Stimulated activated CD4-positive, alpha-beta T cell treated with anti-CD3 and anti-CD28 coated beads, Interleukin-15, amount 100 ng/mL, for 24 hours (primary cell): ENCODE measurements around the gene PERM1.
A peak's percentile ranks its signal among the peaks of the same experiment; 100 is the strongest.

Experiments
- DNase-seq: peaks from one replicate; pipeline ENCODE4 v3.0.0-alpha.2; 2020

The PERM1 gene

DNA sequence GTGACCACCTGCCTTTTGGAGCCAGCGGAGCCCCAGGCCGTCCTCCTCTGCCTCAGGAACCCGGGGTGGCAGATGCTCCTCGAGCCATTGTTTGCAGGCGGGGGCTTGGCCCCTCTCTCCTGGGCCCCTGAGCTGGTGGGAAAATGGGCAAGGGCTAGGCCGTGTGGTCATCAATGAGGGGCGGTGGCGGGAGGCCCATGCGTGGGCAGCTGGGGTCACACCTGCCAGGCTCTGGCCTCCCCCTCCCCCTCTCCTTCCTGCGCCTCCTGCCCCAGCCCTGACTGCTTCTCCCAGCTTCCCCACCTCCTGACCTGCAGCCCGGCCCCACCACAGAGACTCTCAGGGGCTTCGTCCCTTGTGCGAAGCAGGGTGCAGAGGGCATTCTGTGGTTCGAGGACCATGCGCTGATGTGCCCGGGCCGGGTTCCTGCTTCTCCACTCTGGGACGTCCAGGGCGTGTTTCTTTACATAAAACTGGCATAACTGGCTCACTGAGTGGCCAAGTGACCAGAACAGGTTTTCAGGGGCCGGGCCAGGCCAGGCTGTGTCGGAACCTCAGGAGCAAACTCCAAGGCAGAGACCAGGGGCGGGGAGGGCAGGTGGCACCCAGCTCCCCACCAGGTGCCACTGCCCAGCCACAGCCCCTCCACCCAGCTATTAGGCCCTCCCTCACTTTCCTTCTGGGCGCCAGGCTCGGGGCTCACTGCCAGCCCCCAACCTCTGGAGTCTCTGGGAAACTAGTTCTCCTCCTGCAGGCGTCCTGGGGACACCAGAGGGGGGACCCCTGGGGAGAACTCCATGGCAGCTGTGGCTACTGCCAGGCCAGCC, 48.9 kb downstream of the PERM1 start:
- DNase-seq = no peak

DNA sequence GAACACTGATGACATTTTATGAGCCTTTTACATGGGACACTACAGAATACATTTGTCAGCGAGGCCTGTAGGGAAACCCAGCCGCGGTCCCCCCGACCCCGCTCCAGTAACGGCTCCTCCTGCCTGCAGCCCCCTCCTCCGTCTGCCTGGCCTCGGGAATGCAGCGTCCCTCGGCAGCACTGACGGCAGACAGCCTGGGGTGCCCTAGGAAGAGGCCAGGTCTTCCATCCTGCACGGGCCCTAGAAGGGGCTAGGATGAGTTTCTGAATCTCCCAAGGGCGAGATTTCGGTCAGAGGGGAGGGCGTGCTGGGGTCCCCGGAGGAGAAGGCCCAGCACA, 49.8 kb downstream of the PERM1 start:
- no peak for DNase-seq

DNA sequence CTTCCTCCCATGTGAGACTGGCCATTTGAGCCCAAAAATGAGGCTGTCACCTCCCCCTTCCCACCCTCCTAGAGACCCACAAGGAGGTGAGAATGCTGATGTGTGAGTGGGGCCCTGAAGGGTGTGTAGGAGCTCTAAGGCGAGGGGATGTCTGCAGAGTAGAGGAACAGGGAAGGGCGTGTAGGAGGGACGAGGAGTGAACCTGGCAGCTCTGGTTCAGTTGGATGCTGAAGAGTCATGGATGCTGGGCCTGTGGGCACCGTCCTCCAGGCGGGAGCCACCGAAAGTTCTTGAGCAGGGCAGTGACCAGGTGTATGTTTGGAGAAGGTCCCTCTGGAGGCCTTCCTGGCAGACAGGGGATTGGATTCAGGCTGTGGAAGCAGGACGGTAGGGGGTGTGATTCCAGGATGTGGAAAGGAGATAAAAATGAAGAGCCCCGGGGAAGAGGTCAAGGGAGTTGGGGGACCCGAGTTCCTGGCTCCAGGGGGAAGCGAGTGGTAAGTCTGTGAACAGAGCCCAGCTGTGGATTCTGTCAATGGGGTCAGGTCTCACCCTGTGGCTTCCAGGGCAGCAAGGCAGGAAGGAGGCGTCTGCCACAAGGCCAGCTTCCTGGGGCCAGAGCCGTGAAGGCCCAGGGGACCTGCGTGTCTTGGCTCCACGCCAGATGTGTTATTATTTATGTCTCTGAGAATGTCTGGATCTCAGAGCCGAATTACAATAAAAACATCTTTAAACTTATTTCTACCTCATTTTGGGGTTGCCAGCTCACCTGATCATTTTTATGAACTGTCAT, 50.3 kb downstream of the PERM1 start:
- no peak for DNase-seq

DNA sequence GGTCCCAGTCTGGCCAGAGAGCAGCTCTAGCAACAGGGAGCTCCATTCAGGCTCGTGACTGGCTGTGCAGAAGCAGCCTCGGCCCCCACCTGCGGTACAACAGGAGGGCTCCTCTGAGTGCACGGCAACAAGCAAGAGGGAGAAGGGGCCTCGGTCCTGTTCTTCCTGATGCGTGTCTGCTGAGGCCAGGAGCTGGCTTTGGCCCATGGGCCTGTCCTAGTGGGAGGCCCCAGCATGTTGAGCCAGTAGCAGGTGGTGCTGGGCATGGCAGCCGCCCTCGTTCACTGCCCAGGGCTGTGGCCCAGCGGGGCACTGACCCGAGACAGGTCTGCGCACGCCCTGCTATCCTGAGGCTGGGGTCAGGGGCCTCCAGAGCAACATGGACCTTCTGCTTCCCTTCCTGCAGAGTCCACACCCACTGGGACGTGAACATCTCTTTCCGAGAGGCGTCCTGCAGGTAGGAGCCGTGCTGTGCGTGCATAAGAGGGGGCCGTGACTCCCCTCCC, 51.2 kb downstream of the PERM1 start:
- no peak for DNase-seq

GRCh38 chr1:929712-930632, 51.9 kb downstream of the PERM1 start:
- DNase-seq = no peak

DNA sequence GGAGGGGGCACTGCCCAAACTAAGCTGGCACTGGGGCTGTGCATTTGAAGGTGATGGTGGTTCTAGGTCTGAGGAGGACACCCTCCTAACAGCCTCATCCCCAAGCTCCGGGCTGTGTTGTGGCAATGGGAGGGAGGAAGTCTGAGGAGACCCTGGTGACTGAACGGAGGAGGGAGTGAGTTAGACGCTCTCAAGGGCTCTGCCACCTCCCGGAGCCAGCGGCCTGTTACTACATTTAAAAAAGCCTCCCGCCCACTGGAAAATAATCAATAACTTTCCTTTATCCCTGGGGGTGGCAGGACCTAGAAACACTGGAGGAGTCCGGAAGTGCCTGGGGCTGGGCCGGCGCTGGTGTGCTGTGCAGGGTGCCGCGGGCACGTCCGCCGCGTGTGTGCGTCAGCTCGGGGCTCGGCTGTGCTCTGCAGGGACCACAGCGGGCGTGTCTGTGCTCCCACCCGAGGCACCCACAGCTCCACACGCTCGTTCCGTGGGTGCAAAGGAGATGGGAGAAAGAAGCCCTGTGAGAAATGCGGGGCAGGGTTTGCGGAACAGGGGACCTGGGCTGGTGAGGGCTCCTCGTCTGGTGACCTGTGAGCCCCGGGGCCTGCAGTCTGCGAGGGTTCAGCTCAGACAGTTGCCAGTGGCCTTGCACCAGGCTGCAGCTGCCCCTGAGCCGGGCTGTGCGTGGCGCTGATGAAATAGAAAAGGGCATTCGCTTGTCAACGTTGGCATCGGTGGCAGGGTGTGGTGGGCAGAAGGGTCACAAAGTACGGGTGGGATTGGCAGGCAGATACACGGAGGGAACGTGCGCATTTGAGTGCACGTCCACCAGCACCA, 52.9 kb downstream of the PERM1 start:
- no peak for DNase-seq

GRCh38 chr1:927748-928147, 54.1 kb downstream of the PERM1 start:
- no peak for DNase-seq

DNA sequence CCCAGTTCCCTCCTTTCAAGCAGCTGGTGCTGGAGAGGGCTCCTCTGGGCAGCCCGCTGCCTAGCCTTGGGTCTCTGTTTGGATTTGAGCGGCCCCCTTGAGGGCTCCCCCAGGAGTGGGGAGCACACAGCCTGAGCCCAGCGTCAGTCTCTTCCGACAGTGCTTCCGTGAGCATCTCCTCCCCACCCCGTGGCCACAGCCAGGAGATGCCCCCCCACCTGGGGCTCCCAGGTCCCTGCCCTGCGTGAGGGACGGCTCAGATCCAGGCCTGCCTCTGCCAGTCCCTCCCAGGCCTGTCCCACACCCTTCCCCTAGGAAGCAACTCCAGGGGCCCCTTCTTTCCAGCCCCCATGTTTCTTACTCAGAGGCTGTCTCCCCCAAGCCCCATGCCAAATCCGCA, 54.7 kb downstream of the PERM1 start:
- DNase-seq = no peak

DNA sequence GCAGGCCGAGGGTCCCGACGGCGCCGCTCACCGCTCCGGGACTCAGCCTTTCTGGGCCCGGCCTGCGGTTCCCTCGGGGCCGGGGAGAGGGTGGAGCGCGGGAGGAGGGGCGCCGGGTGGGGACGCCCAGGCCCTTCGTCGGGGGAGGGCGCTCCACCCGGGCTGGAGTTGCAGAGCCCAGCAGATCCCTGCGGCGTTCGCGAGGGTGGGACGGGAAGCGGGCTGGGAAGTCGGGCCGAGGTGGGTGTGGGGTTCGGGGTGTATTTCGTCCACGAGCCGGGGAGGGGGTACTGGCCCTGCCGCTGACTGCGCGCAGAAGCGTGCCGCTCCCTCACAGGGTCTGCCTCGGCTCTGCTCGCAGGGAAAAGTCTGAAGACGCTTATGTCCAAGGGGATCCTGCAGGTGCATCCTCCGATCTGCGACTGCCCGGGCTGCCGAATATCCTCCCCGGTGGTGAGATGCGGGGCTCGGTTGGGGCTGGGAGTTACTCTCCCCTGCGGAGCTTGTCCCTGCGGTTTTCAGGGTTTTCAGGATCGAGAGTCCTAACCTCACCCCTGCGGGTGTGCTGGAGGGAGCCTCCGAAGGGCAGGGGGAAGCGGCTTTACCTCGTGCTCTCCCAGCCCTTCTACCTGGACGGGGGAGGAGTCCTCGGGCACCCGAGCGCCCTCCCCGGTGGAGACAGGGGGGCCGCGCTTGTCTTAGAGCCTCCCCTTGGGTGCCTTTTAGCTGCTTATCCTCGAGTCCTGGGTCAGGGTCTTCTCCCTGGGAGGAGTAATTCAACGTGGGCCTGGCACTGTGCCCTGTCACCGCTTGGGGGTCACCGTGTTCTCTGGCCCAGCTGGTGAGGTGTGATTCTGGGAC, 56.1 kb downstream of the PERM1 start:
- DNase-seq = peak; percentile 28
